NCI-H2107 (cell line): ENCODE measurements around the gene TXK.

Source experiments
- DNase-seq: peaks from one replicate; lab custom pipeline; 2025; lab: John Stamatoyannopoulos, UW

The TXK gene

GRCh38 chr4:48049483-48049882 lies 84.6 kb downstream of the TXK start:
- DNase-seq, result no peak

- DNase-seq, result no peak
Measured at GRCh38 chr4:48047896-48048295, 86.2 kb downstream of the TXK start.

DNA sequence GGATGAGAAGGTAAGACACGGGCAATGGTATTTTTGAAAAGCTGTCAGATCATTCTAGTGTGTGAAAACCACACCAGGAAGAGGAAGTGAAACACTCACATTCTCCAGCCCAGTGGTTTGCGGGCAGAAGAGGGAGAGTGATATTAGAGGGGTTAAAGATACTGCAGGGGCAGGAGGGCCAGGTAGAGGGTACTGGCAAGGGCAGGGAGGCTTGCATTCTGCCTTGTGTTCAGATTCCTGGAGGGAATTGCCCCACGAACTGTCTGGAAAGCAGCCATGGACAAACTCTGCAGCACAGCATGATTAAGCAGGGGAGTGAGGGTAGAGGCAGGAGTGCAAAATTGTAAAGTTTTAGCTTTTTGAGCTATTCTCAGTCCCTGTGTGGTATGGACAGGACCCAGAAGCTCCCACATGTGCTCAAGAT lies 86.6 kb downstream of the TXK start:
- no peak for DNase-seq

- no peak for DNase-seq
Measured at GRCh38 chr4:48046059-48046458, 88.0 kb downstream of the TXK start.

- DNase-seq, result no peak
Measured at GRCh38 chr4:48044298-48044697, 89.8 kb downstream of the TXK start.

DNA sequence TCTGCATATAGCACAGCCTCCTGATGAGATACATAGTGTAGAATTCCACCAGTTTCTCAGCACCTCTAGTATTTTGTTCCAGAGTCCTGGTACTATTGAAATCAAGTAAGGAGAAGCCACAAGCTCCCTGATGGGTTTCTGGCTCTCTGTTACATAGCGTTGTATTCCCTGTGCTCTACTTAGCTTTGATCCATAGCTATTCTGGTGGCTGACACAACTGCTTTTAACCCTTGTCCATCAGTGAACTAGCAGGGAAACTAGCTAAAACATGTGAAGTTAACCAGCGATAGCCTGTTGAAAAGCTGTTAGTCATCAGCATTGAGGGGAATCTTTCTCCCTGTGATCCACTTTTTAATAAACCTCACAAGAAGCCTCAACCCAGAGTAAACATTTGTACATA lies 90.5 kb downstream of the TXK start:
- DNase-seq, result no peak

GRCh38 chr4:48042979-48043461 lies 91.0 kb downstream of the TXK start:
- DNase-seq, result no peak

GRCh38 chr4:48041535-48042137 lies 92.4 kb downstream of the TXK start:
- DNase-seq, result no peak

DNA sequence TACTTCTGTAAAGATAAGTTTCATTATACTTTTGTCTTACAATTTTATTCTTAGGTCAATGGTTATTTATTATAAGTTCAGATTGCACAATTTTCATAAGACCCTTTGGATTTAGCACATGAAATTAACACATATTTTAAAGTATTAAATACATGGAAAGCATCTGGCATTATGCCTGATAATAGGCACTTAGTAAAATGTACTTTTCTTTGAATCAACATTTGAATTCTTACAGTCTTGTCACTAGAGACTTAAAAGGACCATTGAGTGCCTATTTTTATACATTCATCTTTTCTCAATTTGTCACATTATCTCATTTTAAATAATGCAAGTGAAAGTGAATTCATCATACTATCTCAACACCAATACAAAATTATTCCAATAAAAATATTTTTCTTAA lies 94.5 kb downstream of the TXK start:
- DNase-seq, result no peak

- no peak for DNase-seq
Measured at GRCh38 chr4:48038666-48039065, 95.4 kb downstream of the TXK start.

GRCh38 chr4:48037117-48037462 lies 97.0 kb downstream of the TXK start:
- no peak for DNase-seq

DNA sequence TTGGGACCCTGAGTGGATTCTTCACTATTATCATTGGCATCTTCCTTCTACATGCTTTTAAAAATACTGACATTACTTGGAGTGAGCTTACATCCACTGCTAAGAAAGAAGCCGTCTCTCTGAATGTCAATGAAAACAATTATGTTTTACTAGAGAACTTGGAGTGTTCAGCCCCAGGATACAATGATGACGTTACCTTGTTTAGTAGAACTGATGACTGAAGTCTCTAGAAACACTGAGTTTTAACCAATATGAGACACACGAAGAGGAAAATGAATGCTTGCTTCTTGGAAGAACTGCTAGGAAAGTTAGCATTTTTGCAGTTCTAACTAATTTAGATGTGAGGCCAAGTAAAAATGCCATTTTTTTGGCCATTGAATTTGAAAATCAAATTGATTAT lies 98.1 kb downstream of the TXK start:
- DNase-seq, result no peak

- DNase-seq, result no peak
Measured at GRCh38 chr4:48033825-48034413, 100.1 kb downstream of the TXK start.

DNA sequence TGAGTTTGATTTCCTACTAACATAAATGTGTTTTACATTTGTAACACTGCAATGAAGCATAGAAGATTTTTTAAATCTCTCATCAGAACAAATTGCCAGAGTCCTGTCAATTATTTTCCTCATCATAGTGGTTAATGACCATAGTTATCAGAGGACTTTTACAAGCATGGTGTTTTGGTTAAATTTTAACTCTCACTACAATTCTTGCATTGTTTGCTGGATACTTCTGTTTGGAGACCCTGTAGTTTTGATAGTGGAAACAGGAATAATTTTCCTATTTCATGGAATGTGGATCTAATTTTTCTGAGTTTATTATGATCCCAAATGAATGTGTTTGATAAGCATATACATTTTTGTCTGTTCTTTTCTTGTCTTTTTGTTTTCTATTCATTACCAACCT lies 100.6 kb downstream of the TXK start:
- no peak for DNase-seq

DNA sequence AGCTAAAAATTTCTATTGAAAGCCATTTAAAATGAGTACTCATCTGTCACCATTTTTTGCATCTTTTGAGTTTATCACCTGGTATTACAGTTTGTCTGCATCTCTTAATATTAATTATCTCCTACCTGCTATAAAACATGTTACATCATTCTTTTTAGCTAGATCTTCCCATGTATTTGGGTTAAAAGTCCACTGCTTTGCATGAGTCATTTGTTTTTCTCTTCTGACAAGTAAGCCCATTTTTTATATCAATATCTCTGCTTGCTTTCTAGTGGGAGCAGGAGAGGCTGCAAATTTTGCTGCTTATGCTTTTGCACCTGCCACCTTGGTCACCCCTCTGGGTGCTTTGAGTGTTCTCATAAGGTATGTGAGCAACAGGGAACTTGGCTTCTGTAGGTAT lies 101.3 kb downstream of the TXK start:
- DNase-seq, result no peak

DNA sequence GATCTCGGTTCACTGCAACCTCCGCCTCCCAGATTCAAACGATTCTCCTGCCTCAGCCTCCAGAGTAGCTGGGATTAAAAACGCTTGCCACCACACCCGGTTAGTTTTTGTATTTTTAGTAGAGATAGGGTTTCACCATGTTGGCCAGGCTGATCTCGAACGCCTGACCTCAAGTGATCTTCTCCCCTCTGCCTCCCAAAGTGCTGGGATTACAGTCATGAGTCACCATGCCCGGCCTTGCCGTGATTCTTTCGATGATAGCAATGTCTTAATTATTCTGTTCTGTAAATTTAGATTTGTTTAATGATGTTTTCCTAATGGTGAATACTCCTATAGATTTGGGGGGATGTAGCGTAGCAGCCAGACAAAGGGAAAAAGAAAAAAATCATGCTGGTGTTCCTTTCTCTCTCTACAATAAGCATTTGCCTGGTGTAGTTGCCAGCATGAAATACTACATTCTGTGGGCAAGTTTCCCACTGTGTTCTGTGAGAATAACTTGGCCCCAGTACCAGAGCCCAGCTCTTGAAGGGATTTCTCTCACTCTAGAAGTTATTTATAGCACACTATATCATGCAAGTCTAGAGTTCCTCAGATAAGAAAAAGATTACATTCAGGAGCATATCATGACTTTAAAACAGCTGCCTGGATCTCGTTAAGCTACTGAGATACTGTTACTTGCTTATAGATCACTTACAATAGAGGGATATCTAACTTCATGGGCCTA lies 102.1 kb downstream of the TXK start:
- DNase-seq, result no peak

- no peak for DNase-seq
Measured at GRCh38 chr4:48030470-48030869, 103.6 kb downstream of the TXK start.

DNA sequence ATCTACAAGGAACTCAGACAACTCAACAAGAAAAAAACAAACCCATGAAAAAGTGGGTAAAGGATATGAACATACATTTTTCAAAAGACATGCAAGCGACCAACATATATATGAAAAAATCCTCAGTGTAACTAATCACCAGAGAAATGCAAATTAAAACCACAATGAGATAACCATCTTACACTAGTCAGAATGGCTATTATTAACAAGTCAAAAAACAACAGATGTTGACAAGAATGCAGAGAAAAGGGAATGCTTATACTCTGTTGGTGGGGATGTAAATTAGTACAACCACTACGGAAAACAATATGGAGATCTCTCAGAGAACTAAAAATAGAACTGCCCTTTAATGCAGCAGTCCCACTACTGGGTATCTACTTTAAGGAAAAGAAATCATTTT lies 105.4 kb downstream of the TXK start:
- DNase-seq, result no peak

- DNase-seq, result no peak
Measured at GRCh38 chr4:48027653-48028052, 106.4 kb downstream of the TXK start.

- no peak for DNase-seq
Measured at GRCh38 chr4:48025005-48025404, 109.0 kb downstream of the TXK start.

GRCh38 chr4:48024522-48024921 lies 109.5 kb downstream of the TXK start:
- DNase-seq, result no peak

DNA sequence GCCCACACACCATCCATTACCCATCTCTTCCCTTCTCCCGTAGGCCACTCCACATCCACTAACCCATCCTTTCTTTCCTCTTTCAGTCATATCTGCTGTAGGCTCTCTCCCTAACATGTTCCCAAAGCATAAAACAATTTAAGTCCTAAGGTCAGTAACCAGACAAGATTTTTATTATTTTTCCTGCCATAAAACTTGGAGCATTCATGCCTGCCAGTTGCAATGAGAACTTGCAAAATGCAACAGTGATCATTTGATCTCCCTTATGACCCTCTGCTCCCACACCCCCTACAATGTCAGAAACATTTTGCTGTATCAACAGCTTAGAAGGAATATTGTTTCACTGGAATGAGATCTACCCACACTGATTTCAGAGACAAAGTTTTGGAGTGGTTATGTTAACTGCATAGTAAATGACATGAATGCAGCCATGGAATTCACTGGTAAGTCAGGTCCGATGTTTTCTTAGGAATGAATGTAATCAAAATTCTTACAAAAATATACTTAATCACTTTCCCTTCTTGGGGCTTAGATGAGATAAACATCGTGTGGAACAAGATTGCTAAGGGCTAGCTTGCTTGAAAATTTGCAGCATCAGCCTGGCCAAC lies 111.8 kb downstream of the TXK start:
- no peak for DNase-seq

DNA sequence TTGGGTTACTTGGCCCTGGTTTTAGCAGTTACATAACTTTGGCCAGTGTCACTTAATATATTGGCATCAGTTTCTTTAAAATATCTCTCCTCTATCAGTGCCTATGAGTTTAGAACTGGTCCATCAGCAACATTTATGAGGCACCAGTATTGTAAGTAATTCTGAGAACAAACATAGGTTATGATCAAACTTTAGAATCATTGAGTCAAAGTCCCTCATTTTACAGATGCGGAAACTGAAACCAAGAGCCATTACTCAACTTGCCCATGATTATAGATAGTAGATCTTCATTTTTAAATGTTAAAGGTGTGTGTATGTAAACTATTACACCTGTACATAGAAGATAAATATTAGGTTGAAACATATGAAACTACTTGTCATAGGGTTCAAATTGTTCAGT lies 113.0 kb downstream of the TXK start:
- no peak for DNase-seq
